ENCODE data around the gene TPI1.
"Not testable (repeated sequence)": the region's sequence is repeated elsewhere in the genome, so short reads cannot be mapped to it uniquely, and the experiment has no call there.

The TPI1 gene

DNA sequence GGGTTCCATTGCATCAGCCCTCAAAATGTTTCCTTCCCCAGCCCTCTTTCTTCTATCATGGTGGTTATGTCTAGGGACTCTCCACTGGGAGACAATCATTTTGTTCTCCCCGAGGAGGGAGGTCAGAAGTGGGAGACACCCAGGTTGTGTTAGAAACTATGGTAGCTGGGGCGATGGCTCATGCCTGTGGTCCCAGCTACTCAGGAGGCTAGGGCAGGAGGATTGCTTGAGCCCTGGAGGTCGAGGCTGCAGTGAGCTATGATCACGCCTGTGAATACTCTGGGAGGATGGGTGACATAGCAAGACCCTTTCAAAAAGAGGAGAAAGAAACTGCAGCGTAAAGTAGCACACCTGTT is 24.3 kb downstream of the TPI1 start:
- H3K36me3 ChIP-seq (ENCODE audit: control insufficient read depth, low read depth, low read length), result no peaks in the 10 kb centered on the region
- peaks cover 6% of the 10 kb centered on the region for H3K4me1 ChIP-seq (ENCODE audit: control insufficient read depth, low read depth, low read length)
- peak overlapping the region; percentile 77 for H3K9ac ChIP-seq (ENCODE audit: low read length)
- H3K27me3 ChIP-seq (ENCODE audit: control insufficient read depth, insufficient read depth, low read length), result no peaks in the 10 kb centered on the region
- no peaks in the 10 kb centered on the region for H3K9me3 ChIP-seq (ENCODE audit: control insufficient read depth, low read depth, low read length)
- H3K27ac ChIP-seq (ENCODE audit: low read length), result peak overlapping the region; percentile 88
- peak overlapping the region; percentile 82 for H3K4me3 ChIP-seq (ENCODE audit: low read length)

DNA sequence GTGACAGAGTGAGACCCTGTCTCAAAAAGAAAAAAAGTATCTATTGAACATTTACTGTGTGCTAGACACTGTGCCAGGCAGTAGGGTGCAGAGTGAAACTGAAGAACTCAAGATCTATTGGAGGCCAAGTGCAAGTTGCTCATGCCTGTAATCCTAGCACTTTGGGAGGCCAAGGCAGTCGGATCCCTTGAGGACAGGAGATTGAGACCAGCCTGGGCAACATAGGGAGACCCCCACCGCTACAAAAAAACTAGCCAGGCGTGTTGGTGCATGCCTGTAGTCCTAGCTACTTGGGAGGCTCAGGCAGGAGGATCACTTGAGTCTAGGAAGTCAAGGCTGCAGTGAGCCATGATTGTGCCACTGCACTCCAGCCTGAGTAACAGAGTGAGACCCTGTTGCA is 25.4 kb downstream of the TPI1 start:
- not testable (repeated sequence) for H3K9ac ChIP-seq (ENCODE audit: low read length); H3K27ac ChIP-seq (ENCODE audit: low read length); H3K9me3 ChIP-seq (ENCODE audit: control insufficient read depth, low read depth, low read length); H3K4me3 ChIP-seq (ENCODE audit: low read length); H3K27me3 ChIP-seq (ENCODE audit: control insufficient read depth, insufficient read depth, low read length); H3K4me1 ChIP-seq (ENCODE audit: control insufficient read depth, low read depth, low read length); H3K36me3 ChIP-seq (ENCODE audit: control insufficient read depth, low read depth, low read length)

DNA sequence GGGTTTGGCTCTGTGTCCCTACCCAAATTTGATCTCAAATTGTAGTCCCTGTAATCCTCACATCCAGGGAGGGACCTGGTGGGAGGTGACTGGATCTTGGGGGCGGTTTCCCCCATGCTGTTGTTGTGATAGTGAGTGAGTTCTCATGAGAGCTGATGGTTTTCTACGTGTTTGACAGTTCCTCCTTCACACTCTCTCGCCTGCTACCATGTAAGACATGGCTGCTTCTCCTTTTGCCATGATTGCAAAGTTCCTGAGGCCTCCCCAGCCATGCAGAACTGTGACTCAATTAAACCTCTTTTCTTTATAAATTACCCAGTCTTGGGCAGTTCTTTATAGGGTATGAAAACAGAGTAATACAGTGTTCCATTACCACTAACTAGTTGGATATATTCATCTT is 27.0 kb downstream of the TPI1 start:
- Histone ChIP-seq H3K27me3 (ENCODE audit: control insufficient read depth, insufficient read depth, low read length) (no peaks in the 10 kb centered on the region), H3K4me3 (ENCODE audit: low read length) (no peak overlapping the region), H3K4me1 (ENCODE audit: control insufficient read depth, low read depth, low read length) (peaks cover 6% of the 10 kb centered on the region), H3K9ac (ENCODE audit: low read length) (no peak overlapping the region), H3K36me3 (ENCODE audit: control insufficient read depth, low read depth, low read length) (no peaks in the 10 kb centered on the region), H3K9me3 (ENCODE audit: control insufficient read depth, low read depth, low read length) (no peaks in the 10 kb centered on the region), H3K27ac (ENCODE audit: low read length) (no peak overlapping the region)

DNA sequence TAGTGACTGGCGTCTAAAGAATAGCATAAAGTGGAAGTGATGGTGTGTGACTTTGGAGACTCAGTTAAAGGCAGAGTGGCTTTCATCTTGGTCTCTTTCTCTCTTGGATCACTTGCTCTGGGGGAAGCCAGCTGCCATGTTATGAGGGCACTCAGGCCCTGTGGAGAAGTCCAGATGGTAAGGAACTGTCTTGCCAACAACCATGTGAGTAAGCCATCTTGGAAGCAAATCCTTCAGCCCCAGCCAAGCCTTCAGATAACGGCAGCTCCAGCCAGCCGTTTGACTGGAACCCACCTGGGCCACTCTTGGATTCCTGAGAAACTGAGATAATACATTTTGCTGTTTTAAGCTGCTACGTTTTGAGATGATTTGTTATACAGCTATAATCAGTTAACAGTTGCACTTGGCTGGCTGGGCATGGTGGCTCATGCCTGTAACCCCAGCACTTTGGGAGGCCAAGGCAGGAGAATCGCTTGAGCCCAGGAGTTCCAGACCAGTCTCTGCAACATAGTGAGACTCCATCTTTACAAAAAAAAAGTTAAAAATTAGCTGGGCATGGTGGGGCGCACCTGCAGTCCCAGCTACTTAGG is 29.6 kb downstream of the TPI1 start:
- Histone ChIP-seq H3K4me3 (ENCODE audit: low read length) (no peak overlapping the region), H3K9ac (ENCODE audit: low read length) (no peak overlapping the region), H3K9me3 (ENCODE audit: control insufficient read depth, low read depth, low read length) (no peaks in the 10 kb centered on the region), H3K36me3 (ENCODE audit: control insufficient read depth, low read depth, low read length) (no peaks in the 10 kb centered on the region), H3K27ac (ENCODE audit: low read length) (no peak overlapping the region), H3K4me1 (ENCODE audit: control insufficient read depth, low read depth, low read length) (no peaks in the 10 kb centered on the region), H3K27me3 (ENCODE audit: control insufficient read depth, insufficient read depth, low read length) (no peaks in the 10 kb centered on the region)

DNA sequence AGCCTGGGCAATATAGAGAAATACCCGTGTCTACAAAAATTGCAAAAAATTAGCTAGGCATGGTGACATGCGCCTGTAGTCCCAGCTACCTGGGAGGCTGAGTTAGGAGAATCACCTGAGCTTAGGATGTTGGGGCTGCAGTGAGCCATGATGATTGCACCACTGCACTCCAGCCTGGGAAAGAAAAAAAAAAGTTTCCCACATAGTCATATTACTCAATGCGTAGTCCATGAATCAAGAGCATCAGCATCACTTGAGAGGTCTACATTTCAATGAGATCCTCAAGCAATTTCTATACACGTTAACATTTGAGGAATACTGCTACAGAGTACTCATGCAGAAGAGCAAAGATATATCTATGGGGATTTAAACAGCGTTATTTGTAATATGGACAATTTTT is 32.1 kb downstream of the TPI1 start:
- H3K9me3 ChIP-seq (ENCODE audit: control insufficient read depth, low read depth, low read length), result no peaks in the 10 kb centered on the region
- H3K27ac ChIP-seq (ENCODE audit: low read length), result no peak overlapping the region
- peaks cover 5% of the 10 kb centered on the region for H3K4me1 ChIP-seq (ENCODE audit: control insufficient read depth, low read depth, low read length)
- no peaks in the 10 kb centered on the region for H3K27me3 ChIP-seq (ENCODE audit: control insufficient read depth, insufficient read depth, low read length)
- no peak overlapping the region for H3K9ac ChIP-seq (ENCODE audit: low read length)
- no peaks in the 10 kb centered on the region for H3K36me3 ChIP-seq (ENCODE audit: control insufficient read depth, low read depth, low read length)
- no peak overlapping the region for H3K4me3 ChIP-seq (ENCODE audit: low read length)

DNA sequence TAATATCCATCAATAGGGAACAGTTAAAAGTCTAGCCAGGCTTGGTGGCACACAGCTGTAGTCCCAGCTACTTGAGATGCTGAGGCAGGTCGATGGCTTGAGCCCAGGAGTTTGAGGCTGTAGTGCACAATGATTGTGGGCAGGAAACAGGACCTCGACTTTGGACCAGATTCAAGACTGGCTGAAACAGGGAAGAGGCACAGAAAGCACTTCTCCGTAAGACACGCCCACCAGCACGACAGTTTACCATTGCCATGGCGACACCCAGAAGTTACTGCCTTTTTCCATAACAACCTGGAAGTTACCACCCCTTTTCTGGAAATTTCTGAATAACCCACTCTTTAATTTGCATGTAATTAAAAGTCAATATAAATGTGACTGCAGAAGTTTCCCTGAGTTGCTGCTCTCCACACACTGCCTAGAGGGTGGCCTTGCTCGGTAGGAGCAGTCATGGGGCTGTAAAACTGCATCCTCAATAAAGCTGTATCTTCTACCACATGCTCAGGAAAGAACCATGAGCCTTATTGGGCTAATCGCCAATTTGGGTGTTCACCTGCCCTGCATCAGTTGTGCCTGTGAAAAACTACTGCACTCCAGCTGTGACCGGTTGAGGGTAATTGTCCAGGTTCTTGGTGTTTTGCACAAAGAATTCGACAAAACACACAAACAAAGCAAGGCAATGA is 32.6 kb downstream of the TPI1 start:
- Histone ChIP-seq H3K4me3 (ENCODE audit: low read length) (no peak overlapping the region), H3K27ac (ENCODE audit: low read length) (no peak overlapping the region), H3K36me3 (ENCODE audit: control insufficient read depth, low read depth, low read length) (no peaks in the 10 kb centered on the region), H3K4me1 (ENCODE audit: control insufficient read depth, low read depth, low read length) (peaks cover 7% of the 10 kb centered on the region), H3K9ac (ENCODE audit: low read length) (no peak overlapping the region), H3K9me3 (ENCODE audit: control insufficient read depth, low read depth, low read length) (no peaks in the 10 kb centered on the region), H3K27me3 (ENCODE audit: control insufficient read depth, insufficient read depth, low read length) (no peaks in the 10 kb centered on the region)

DNA sequence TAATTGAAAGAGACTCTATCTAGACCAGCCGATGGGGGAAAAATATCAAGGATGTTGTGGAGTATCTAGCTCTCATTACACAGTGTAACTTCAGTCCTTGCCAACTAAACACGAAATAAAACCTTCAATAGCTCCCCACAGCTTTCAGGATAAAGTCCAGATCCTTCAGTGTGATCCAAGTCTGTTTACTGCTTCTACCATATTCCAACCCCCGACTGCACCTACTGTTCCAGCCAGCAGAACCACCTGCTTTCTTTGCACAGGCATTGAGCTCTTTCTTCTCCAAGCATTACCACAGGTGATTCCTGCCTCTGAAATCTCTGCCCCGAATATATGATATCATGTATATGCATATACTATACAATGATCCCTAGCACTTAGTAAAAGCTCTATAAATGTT is 35.1 kb downstream of the TPI1 start:
- no peak overlapping the region for H3K9ac ChIP-seq (ENCODE audit: low read length)
- H3K4me3 ChIP-seq (ENCODE audit: low read length), result no peak overlapping the region
- no peaks in the 10 kb centered on the region for H3K36me3 ChIP-seq (ENCODE audit: control insufficient read depth, low read depth, low read length)
- no peak overlapping the region for H3K27ac ChIP-seq (ENCODE audit: low read length)
- H3K4me1 ChIP-seq (ENCODE audit: control insufficient read depth, low read depth, low read length), result peaks cover 12% of the 10 kb centered on the region
- H3K9me3 ChIP-seq (ENCODE audit: control insufficient read depth, low read depth, low read length), result no peaks in the 10 kb centered on the region
- peaks cover 4% of the 10 kb centered on the region for H3K27me3 ChIP-seq (ENCODE audit: control insufficient read depth, insufficient read depth, low read length)

DNA sequence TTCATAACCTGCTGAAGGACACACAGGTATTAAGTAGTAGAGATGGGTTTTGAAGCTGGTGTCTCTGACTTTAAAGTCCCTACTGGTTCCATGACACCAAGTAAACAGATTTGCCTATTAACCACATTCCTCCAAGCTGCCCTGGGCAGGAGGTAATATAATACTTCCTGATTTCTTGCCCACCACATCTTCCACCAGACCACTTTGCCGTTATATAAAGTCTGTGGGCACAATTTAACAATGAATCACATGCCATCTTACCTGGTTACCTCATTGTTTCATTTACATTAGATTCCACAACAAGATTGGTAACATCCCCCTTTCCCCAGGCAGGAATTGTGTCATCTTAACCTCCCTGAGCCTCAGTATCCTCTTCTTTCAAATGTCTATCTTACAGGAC is 36.4 kb downstream of the TPI1 start:
- peak overlapping the region; percentile 71 for H3K4me3 ChIP-seq (ENCODE audit: low read length)
- H3K36me3 ChIP-seq (ENCODE audit: control insufficient read depth, low read depth, low read length), result no peaks in the 10 kb centered on the region
- H3K4me1 ChIP-seq (ENCODE audit: control insufficient read depth, low read depth, low read length), result peaks cover 12% of the 10 kb centered on the region
- no peaks in the 10 kb centered on the region for H3K9me3 ChIP-seq (ENCODE audit: control insufficient read depth, low read depth, low read length)
- peak overlapping the region; percentile 53 for H3K9ac ChIP-seq (ENCODE audit: low read length)
- H3K27ac ChIP-seq (ENCODE audit: low read length), result peak overlapping the region; percentile 1
- H3K27me3 ChIP-seq (ENCODE audit: control insufficient read depth, insufficient read depth, low read length), result peaks cover 4% of the 10 kb centered on the region

DNA sequence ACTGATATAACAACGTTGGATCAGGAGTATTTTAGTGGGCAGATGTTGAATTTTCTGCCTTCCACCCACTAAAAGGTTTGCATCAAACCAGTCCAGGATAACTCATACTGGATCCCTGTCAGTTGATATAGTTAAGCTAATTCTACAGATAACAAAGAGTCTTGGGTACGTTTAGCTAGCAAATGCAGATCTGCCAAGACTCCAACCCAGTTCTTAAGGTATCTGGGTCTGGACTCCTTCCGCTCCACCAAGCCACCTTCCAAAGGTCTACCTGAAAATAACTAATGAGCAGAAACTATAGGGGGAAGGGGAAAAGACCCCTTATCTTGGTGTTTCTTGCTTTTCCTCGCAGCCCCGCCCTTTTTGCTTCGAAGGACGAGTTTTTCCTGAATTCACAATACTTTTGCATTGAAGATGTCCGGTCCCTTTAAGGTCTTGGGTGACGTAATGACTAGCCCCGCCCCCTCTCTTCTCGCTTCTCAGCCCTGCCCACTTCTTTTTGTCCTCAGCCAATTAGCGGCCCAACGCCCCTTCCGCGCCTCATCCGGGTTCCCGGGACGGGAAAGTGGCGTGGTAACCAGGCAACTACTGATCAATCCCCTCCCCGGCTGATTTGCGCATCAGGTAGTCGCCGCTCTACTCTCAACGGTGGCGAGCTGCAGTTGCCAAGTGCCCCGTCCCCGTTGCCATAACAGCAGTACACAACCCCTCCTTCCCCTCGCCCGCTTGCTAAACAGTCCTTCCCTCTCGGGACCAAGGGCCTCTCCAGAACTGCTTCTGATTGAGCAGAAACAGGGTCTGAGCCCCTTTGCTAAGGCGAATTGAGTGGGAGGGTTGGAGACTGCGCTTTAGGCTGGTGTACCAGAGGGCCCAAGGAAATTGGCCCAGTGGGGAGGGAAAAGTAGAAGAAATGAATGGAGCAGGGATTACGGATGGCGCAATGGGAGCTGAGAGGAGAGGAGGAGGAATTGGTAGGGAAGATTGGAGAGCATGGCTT is 37.2 kb downstream of the TPI1 start, which contains the start of gene LRRC23:
Gene LRRC23, plus strand, starts transcription at position 543 of the 997 bp plus-strand sequence. CDS start 812 bp downstream, outside the sequence.
- H3K27ac ChIP-seq (ENCODE audit: low read length), result peak within 1 kb of the TSS; percentile 94
- H3K36me3 ChIP-seq (ENCODE audit: control insufficient read depth, low read depth, low read length), result no peaks in the 10 kb centered on the region
- peaks cover 4% of the 10 kb centered on the region for H3K27me3 ChIP-seq (ENCODE audit: control insufficient read depth, insufficient read depth, low read length)
- H3K4me1 ChIP-seq (ENCODE audit: control insufficient read depth, low read depth, low read length), result peaks cover 12% of the 10 kb centered on the region
- peak within 1 kb of the TSS; percentile 90 for H3K9ac ChIP-seq (ENCODE audit: low read length)
- no peaks in the 10 kb centered on the region for H3K9me3 ChIP-seq (ENCODE audit: control insufficient read depth, low read depth, low read length)
- peak within 1 kb of the TSS; percentile 71 for H3K4me3 ChIP-seq (ENCODE audit: low read length)

DNA sequence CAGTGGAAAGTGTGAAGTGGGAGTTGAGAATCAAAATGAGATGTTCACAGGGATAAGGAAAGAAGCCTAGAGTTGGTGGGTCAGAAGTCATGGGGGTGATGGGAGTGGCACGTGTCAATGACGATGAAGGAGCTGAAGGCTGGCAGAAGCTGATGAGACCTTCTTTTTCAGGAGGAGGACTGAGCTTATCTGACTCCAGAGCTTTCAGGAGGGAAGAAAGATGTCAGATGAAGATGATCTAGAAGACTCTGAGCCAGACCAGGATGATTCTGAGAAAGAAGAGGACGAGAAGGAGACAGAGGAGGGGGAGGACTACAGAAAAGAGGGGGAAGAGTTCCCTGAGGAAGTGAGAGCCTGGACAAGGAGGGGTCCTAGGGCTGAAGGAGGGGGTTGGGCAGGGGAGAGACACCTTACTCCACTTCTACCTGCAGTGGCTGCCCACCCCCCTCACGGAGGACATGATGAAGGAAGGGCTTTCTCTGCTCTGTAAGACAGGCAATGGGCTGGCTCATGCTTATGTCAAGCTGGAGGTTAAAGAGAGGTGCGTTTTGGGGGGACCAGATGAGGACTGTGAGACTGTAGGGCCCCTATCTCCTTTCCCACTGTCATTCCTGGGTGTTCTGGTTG is 38.2 kb downstream of the TPI1 start:
- H3K27ac ChIP-seq (ENCODE audit: low read length), result peak overlapping the region; percentile 94
- no peaks in the 10 kb centered on the region for H3K36me3 ChIP-seq (ENCODE audit: control insufficient read depth, low read depth, low read length)

DNA sequence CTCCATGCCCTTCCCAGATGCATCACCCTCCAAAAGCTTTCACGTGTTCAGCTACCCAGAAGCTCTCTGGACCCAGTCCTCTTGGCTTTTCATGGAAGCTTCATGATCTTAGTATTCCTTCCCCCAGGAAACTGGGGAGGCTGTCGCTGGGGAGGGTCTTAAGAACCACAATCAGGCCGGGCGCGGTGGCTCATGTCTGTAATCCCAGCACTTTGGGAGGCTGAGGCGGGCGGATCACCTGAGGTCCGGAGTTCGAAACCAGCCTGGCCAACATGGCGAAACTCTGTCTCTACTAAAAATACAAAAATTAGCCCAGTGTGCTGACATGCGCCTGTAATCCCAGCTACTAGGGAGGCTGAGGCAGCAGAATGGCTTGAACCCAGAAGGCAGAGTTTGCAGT is 40.8 kb downstream of the TPI1 start:
- H3K27me3 ChIP-seq (ENCODE audit: control insufficient read depth, insufficient read depth, low read length); H3K9me3 ChIP-seq (ENCODE audit: control insufficient read depth, low read depth, low read length); H3K9ac ChIP-seq (ENCODE audit: low read length); H3K27ac ChIP-seq (ENCODE audit: low read length); H3K36me3 ChIP-seq (ENCODE audit: control insufficient read depth, low read depth, low read length); H3K4me3 ChIP-seq (ENCODE audit: low read length): not testable (repeated sequence)
- peaks cover 12% of the 10 kb centered on the region for H3K4me1 ChIP-seq (ENCODE audit: control insufficient read depth, low read depth, low read length)

More for the DNA sequence above, 38.2 kb downstream of the TPI1 start:
- Histone ChIP-seq H3K27me3 (ENCODE audit: control insufficient read depth, insufficient read depth, low read length) (peaks cover 4% of the 10 kb centered on the region), H3K4me1 (ENCODE audit: control insufficient read depth, low read depth, low read length) (peaks cover 12% of the 10 kb centered on the region), H3K9ac (ENCODE audit: low read length) (peak overlapping the region; percentile 90), H3K9me3 (ENCODE audit: control insufficient read depth, low read depth, low read length) (no peaks in the 10 kb centered on the region), H3K4me3 (ENCODE audit: low read length) (peak overlapping the region; percentile 71)

All from iPS-18a (cell line).